Measurements from ENCODE around the gene CTNNA1.

The CTNNA1 gene

DNA sequence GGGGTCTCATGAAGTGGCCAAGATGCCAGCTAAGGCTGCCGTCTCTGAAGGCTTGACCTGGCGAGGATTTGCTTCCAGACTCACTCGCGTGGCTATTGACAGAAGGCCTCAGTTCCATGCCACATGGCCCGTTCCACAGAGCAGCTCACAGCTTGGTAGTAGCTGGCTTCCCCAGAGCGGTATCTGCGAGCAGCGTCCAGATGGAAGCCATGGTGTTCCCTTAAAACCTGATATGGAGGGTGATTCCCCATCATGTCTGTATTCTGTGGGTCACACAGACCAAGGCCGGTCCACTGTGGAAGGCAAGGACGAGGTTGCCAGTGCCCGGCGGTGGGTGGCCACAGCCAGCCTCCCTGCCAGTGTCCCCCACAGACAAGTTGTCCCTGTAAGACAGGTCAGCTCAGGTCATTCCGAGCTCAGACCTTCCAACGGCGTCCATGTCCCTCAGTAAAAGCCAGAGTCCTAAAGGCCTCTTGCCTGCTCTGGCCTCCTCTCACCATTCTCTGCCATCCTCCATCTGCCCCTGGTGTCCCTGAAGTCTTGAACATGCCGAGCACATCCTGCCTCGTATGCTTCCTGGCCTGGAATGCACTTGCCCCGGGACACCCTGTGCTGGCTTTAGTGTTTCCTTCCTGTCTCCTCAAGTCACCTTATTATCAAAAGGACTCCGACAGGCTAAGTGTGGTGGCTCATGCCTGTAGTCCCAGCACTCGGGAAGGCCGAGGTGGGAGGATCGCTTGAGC lies 183.2 kb downstream of the CTNNA1 start:
- DNase-seq, result no peak

GRCh38 chr5:138936968-138937345 lies 183.7 kb downstream of the CTNNA1 start:
- DNase-seq, result no peak

GRCh38 chr5:138937392-138938387 lies 184.5 kb downstream of the CTNNA1 start:
- DNase-seq, result no peak

GRCh38 chr5:138938526-138938925 lies 185.3 kb downstream of the CTNNA1 start:
- no peak for DNase-seq

DNA sequence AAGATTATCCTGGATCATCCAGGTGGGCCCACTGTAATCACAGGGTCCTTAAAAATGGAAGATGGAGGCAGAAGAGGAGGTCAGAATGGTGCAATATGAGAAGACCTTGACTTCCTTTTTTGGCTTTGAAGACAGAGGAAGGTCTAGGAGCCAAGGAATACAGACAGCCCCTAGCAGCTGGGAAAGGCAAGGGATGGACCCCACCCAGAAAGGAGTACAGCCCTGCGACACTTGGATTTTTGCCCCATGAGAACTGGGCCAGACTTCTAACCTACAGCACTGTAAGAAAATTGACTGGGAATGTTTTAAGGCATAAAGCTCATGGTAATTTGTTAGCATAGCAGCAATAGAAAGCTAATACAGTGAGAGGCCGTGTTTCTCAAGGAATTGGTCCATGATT lies 188.8 kb downstream of the CTNNA1 start:
- DNase-seq, result no peak

GRCh38 chr5:138942861-138943260 lies 189.6 kb downstream of the CTNNA1 start:
- peak; percentile 7 for DNase-seq

GRCh38 chr5:138943599-138944173 lies 190.5 kb downstream of the CTNNA1 start:
- no peak for DNase-seq

DNA sequence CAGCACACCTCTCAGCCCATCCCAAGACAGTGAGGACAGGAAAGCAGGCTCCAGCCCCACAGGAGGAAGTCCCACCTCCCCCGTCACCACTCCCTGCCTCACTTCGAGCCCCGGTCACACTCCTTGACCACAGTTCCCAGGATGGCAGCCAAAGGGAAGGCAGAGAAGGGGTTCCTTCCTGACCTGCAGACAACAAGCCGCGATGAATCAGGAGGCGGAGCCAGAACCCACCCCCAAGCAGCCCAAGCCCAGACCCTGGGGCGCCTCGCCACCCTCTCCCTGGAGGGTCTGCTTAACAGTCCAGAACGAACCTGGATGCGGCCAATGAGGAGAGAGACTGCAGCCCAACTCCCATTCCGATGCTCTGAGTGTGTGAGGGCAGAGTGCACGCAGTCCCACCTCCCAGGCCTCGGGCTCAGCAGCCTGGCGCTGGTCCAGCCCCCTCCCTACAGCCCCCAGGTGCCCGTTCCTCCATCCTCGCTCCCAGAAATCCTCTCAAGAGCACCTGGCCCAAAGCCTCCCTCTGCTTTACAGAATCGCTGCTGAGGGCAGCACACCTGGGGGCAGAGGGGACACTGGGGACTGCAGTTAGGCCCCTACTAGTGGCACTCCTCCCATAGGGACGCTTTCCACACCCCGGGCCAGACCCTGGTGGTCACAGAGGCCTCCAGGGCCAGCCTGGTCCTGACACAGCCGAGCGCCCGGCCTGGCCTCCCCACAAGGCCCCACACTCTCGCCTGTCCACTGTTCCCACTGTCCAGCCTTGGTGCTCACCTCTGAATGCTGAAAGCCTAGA lies 191.5 kb downstream of the CTNNA1 start:
- DNase-seq, result no peak

- DNase-seq, result no peak
These were observed 192.4 kb downstream of the CTNNA1 start for GRCh38 chr5:138945421-138946240.

DNA sequence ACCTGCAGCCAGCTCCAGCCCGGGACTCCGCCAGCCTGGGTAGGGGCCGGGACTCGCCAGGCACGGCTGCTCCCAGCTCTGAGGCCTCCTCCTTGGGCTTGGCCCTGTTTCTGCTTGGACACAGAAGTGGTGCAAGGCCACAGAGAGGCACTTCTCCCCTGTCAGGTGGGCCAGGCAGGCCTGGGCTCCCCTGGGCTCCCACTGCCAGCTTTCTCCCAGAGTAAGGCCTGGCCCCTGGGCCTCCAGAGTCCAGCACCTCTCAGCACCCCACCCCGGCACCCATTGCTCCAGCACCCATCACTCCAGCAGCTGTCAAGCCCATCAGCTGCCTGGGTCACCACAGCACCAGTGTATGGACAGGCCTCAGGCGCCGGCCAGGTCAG lies 193.0 kb downstream of the CTNNA1 start:
- DNase-seq, result no peak

GRCh38 chr5:138946831-138947560 lies 193.8 kb downstream of the CTNNA1 start:
- DNase-seq, result no peak

- DNase-seq, result no peak
These were observed 194.6 kb downstream of the CTNNA1 start for GRCh38 chr5:138947780-138948179.

- no peak for DNase-seq
These were observed 195.4 kb downstream of the CTNNA1 start for GRCh38 chr5:138948471-138949222.

- no peak for DNase-seq
These were observed 196.0 kb downstream of the CTNNA1 start for GRCh38 chr5:138949223-138949574.

DNA sequence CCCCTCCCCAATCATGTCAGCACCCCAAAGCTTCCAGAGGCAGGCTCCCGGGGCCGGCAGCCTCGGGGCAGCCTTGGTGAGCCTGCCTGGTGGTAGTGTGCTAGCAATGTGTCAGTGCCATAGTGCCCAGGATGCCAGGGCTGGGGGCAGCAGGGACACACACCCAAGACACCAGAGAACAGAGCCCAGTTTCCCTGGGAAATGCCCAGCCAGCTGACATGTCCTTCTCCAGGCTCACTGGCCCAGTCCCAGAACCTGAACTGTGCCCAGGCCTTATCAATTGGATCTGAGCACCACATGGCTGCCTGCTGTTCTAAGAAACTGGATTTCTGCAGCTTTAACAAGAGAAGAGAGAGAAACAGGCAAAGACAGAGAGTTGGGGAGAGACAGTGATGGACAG lies 196.8 kb downstream of the CTNNA1 start:
- no peak for DNase-seq

GRCh38 chr5:138950421-138951031 lies 197.3 kb downstream of the CTNNA1 start:
- DNase-seq, result no peak

GRCh38 chr5:138951091-138951985 lies 198.1 kb downstream of the CTNNA1 start:
- DNase-seq, result no peak

GRCh38 chr5:138951986-138952735 lies 198.9 kb downstream of the CTNNA1 start:
- DNase-seq, result no peak

Measured in NCI-H146 (cell line).